HG03354 (cell line): Measurements from ENCODE around the gene FNDC3B.

Experiments used
- ATAC-seq: cut with Tn5 transposase; IDR thresholded peaks from one replicate; pipeline ENCODE4 v1.9.1; 2021; ENCODE audit warnings: mild to moderate bottlenecking; ENCODE audit not compliant: unreplicated experiment, poor library complexity, severe bottlenecking

The FNDC3B gene

DNA sequence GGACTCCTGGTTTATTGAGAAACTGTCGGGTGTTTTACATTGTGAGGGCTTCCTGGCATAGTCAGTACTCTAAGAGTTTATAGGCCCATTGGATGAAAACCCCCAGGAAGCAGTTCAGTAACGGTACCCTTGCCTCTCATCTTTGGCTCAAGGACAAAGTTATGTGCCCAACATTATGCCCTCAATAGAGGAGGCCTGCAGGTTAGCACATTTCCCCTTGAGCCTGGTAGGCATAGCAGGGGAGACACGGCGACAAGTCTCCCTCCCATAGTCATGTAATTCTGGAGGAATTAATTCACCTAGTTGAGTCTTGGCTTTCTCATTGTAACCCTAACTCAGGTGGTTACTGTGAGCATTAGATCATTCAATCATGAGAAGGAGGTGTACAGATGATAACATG, 348.4 kb downstream of the FNDC3B start:
- ATAC-seq = no peak

DNA sequence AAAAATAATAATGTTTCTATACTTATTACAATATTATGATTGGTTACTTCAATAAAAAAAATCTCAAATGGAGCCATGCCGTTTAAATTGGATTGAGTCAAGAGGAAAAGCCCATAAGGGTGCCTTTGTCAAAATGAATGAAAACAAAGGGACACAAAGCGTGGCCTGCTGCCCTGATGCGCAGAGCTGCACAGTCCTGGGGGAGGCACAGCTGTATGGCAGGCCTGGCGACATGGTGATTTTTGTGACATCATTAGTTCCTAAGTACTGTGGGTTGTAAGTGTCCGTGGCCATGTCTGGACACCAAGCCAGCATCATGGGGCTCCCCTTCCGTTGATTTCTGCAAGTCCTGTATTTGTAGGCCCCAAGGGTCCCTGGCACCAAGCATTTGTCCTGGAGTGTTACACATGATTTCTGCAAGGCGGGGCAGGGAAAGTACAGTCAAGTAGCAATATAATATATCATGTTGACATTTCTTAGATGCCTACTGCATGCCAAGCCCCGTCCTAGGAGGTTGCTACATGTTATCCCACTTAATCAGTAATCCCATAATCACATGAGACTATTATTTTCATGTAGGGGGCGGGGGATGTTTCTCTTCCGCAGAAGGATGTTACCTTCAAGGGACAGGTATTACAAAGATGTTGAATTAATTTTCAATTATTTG, 349.2 kb downstream of the FNDC3B start:
- no peak for ATAC-seq

DNA sequence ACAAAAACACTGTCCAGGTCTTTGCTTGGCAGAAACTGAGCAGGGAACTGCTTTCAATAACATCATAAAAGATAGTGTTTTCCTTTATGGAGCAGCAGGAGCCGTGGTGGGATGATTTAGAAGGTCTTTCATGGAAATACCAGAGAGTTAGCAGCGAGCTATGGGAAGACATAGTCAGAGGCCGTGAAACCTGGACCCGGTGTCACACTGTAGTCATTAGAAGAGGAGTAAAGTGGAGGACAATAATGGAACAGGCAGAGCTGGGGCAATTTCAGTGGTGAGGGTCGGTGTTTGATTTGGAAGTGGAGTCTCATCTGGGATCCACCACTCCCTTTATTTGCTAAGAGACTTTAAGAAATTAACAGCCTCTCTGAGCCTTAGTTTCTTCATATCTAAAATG, 351.4 kb downstream of the FNDC3B start:
- ATAC-seq = no peak

DNA sequence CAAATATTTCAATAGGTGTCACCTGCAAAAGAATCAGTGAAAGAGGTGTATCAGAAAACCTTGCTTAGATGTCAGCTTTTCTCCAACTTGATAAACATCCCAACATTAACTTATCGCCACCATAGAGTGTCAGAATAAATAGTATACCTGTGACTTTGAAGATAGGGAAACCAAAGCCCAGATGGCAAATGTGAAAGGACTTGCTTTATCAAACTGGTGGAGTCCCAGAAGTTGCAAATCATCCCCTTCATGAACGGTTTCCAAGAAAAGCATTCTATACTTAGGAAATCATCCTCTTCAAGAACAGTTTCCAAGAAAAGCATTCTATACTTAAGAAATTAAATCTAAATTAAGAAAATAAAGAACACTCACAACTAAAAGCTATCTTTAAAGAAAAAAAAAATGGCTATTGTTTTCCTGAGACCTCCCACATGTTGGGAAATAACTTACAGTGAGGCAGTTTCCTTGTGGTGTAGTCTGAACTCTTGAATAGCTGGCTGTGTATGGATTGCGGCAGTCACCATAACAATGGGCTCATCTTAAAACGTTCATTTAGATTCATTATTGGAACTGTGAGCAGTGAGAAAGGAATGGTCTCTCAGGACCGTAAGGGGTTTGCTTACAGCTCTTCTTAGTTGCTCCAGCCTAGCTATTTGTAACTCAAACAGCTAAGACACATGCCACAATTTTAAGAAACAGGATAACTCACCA, 352.4 kb downstream of the FNDC3B start:
- no peak for ATAC-seq

DNA sequence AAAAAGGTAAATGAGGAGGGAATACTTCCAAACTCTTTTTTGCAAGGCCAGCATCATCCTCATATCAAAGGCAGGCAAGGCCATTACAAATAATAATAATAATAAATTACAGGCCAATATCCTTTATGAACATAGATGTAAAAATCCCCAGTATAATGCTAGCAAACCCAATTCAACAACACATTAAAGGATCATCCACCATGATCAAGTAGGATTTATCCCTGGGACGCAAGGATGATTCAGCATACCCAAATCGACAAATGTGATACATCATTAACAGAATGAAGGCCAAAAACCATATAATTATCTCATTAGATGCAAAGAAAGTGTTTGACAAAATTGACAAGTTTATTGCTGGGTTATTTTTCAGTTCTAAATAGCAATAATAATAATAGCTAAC, 355.3 kb downstream of the FNDC3B start:
- ATAC-seq = no peak

DNA sequence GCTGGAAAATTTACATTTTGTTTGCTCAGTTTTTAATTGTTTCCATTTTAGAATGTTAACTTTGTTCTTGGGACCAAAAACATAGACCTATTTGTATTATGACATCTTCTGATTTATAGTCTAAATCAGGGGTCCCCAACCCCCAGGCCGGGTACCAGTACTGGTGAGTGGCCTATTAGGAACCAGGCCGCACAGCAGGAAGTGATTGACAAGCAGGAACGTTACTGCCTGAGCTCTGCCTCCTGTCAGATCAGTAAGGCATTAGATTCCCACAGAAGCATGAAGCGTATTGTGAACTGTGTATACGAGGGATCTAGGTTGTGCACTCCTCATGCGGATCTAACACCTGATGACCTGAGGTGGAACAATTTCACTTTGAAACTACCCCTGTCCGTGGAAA, 357.0 kb downstream of the FNDC3B start:
- no peak for ATAC-seq

DNA sequence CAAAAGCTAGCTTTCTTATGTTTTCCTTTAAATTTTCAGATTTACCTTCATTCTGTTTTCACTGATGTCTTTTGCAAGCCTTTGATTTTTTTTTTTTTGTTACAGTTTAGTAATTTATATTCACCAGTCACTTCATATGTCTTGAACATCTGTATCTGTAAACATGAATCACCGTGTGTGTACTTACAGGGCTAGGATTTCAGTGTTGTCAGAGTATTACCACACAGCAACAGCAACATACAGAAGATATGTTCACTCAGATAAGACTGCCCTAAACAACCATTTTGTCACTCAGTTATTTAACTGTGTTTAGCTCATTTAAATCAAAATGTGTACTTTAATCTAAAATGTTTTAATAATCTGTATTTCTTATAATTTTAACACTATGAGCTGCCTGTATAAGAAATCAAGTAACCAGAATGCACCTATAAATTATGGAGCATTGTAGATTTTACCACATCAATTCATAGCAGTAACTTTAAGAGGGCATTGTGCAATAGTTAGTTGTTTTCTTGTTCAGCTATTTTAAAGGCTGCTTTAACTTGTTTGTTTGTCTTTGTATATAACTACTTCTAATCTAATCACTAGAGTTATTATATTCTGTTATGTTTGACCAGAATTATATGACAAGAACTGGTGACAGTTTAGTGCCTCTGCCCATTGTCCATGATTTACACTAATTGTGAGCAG, 358.5 kb downstream of the FNDC3B start:
- no peak for ATAC-seq

DNA sequence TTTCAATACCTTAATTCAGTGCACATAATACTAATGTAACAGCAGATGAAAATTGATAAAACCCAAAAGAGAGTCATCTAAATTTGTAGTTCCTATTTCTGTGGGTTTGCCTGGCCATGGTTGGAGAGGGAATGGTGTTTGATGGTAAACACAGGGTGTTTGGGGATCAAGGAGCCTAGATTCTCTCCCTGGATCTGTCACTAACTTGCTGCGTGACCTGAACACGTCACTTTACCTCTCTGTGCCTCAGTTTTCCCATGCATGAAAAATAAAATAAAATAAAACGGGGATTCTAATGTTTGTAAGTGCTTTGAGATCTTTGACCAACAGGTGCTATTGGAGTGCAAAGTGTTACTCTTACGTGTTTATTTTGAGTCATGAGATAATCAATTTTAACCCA, 359.1 kb downstream of the FNDC3B start:
- ATAC-seq = no peak

DNA sequence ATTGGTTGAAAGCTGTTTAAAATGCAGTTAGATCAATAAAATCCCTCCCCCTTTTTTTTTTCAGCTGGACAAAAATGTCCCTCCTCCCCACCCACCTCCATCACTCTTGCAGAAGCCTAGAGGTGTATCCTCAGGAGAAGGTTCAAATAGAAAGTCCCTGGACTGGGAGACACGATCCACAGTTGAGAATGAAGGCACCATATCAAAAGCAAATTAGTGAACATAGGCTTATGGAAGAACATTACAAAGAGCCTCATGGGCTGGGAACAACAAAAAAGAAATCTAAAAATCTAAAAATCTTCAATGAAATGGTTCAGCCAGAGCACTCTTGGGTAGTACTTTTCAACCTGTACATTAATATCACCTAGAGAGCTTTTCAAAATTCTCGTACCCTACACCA, 362.7 kb downstream of the FNDC3B start:
- no peak for ATAC-seq

DNA sequence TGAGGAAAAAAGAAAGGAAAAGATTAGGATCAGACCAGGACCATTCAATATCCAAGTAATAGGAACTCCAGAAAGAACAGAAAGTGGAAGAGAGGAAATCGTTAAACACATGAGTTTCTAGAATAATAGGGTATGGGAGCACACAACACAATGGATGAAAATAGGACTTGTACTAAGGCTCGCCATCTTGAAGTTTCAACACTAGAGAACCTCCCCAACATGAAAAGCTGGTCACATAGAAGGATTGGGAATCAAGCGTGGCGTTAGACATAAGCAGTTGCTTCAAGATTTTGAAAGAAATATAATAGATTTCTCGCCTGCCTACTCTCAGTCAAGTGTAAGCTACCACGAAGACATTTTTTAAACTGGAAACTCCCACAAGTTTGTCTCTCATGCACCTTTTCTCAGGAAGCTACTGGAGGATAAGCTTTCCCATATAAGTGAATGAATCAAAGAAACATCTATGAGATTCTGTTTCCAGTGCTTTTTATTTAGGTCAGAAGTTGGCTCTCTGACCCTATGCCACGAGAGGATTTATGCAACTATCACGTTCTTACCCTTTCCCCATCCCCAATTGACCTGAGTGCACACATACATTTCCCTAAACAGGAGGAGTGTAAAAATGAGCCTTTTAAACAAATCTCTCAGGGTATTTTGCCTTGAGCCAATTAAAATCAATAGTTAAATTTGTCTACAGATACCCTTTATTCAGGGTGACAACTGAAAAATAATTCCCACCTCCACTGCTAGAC, 363.7 kb downstream of the FNDC3B start:
- no peak for ATAC-seq

DNA sequence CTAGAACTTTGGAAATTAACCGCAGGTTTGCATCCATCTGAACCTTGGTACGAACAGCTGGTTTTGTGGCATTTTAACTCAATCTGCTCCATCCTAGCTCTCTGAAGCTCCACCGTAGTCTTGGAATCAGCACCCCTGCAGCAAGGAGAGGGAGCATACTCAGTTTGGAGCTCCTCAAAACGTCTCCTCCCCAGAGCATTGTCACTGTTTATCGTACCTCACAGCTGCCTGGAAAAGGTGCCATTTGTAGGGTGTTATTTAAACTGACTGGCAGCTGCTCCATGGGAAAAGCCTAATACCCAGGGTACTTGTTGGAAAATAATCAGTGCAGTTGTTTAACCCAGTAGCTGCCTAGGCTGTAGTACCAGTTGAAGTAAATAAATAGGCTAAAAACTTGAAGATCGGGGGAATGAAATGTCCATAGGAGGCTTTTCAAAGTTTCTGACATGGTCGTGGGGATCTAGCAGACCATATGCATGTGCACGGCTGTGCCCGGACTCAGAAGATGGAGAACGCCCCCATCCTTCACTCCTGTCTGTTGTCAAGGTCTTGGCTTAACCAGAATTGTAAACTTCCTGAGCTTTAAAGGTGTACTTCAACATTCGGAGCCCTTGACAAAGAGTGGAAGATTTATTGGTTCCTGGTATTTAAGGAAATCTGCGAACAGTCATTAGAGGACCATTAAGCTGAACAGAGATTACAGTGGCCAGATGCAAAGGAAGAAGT, 365.0 kb downstream of the FNDC3B start:
- ATAC-seq = no peak

DNA sequence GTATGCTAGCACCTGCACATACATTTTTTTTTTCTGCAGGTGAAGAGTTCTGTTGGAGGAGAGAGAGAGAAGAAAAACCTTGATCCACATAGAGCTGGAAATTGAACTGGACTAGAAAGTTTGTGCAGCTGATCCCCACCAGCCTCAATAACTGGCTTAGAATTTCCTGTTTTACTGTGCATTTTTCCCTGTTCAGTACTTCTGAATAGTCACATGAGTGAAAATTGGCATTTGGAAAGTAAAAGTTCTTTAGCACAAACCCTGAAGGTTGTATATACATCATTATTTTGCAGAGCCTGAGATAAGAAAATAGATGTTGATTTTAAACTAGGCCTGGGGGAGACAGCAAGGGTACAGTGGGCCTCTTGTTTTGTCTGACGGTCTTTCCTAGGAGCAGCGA, 366.5 kb downstream of the FNDC3B start:
- no peak for ATAC-seq

DNA sequence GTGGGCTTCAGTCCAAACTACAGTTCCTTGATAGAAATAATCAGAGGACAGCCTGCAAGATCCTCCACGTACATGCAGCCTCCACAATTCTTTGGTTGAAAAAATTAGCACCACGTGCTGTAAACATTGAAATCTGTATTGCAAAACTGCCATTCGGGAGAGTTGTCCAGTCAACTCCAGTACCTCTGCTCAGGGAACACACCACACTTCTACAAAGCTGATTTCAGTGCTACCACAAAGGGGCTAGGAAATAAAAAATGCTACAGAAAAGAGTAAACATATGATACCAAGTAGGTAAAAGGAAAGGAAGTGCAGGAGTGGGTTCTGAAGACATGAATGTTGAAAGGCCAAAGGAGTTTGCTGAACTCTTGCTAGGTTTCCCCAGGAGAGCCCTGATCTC, 368.5 kb downstream of the FNDC3B start:
- no peak for ATAC-seq

DNA sequence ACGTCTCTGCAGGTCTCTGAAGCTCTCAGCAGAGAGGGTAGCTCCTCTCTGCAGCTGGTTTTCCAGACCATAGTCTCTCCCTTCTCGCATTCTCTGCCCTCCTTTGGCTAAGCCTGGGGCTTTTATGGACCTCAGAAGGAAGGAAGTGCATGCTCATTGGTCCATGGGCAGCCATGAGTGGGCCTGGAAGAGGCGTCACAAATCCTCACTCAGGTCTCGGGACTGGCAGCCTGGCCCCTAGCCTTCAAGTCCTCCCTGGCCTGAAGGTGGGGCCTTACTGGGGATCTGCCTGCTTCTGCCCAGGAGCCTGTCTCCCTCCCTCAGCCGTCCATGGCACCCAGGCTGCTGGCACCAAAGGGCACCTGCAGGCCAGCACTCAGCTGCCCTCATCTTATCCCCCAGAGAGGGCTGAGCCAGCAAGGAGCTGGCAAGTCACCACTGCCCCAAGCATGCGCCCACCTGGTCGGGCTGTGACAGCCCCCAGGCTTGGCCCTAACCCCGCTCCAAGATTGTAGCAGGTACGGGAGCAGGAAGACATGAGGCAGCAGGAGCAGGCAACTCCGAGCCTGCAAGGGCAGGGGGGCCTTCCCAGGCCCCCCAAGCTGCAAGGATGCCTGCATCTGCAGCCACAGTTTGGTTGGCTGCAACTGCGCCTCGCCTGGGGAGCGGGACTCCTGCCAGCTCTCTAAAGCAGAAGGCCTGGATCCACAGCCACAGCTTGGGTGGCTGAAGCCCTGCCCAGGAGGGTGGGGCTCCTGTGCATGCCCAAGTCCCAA, 371.5 kb downstream of the FNDC3B start:
- no peak for ATAC-seq

DNA sequence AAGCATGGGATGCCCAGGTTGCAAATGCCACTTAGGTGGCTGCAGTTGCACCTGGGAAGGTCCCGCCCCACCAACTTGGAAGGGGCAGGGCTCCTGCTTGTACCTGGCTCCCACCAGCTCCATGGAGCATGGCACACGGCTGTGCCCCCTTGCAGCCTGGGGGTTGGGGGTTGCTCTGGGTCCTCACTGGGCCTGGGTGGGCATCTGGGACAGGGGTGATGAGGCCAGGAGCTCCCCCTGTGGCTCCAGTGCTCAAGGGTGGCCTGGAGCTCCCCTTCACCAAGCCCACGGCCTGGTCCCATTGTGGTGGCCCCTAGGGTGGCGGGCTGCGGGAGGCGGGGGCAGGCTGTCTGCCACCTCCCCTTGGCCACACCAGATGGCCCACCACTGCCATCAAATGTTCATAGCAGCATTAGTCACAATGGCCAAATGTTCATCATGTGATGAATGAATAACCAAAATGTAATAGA, 372.1 kb downstream of the FNDC3B start:
- no peak for ATAC-seq

DNA sequence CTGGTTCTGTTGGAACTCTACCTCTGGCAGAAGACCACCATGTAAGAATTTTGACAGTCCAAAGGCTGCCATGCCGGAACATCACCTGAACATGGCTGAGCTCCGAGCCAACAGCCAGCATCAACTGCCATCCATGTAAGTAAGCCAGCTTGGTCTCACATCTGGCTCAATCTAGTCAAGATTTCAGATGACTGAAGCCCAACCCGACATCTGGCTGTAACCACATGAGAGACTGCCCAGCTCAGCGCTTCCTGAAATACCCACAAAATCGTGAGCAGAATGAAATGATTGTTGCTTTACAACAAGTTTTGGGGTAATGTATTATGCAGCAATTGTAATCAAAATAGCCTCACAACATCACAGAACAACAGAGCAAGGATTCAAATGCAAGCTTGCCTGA, 375.9 kb downstream of the FNDC3B start:
- no peak for ATAC-seq

DNA sequence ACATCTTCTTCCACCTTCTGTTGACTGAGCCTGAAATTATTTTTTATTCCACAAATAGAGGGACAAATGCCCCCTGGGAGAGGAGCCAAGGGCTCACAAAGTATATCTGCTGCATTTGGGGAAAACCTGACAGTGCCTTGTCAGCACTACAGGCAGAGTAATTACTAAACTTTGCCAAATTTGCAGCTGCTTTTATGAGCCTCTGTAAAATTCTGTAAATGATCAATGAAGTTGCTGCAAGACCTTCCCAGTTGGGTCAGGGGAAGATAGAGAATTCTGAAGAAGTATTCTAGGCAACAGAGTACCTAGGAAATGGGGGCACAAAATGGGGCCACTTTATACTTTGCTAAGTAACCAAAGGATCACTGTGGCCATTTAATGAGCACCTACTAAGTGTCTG, 398.3 kb downstream of the FNDC3B start:
- no peak for ATAC-seq

DNA sequence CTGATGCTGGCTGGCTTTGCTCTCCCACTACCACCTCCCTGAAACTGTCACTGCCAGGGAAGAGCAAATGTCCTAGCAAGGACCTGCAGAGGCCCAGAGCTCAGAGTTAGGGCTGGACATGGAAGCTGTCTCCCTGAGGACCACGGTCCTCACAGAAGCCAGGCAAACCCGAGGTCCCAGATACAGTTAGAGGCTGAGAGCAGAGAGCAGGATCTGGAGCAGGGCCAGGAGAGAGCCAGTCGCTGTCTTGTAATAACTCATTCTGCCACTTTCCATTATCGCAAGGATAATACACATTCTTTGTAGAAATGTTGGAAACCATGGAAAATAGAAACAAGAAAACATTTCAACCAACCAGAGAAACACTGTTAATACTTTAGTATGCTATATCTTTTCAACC, 398.8 kb downstream of the FNDC3B start:
- no peak for ATAC-seq

DNA sequence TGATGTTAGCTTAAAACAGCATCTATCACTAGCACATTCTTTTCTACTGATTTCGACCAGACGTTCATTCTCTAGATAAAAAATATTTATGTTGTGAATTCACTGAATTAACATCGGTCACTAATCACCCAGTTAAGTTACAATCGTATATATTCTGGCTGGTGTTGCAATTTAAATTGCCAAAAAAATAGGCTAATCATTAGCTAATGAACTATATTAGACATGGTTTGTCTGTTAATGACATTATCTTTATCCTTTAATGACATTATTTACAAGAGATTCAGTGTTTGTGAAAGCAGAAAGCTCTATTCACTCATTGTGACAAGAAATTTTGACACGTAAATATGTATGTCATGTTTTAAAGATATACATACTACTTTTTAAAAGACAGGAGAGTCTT, 402.2 kb downstream of the FNDC3B start:
- no peak for ATAC-seq
